Calu3 (cell line): Measurements from ENCODE around the gene ACOXL. TPM values are rescaled to one million over a fixed set of nuclear protein-coding genes. Genes with fewer than 3 reads are reported as not detected.

Experiments used
- BruUV-seq: library from RNA; stranded (reverse); fragments of 400-500 nt; replicated peaks from 2 replicates; lab custom pipeline; 2021; lab: Mats Ljungman, UMichigan
- CTCF ChIA-PET: fragments of 300-600 bp; sonication (Branson Sonifier 250); formaldehyde crosslinking; loops from one replicate; lab custom pipeline; 2022; ENCODE audit warnings: antibody characterized with exemption; lab: Charles Lee
- DNase-seq: peaks from one replicate; pipeline ENCODE4 v3.0.0; 2022
- H3K27ac Mint-ChIP-seq: one replicate; pipeline ENCODE4 v1.8.0; 2022; ENCODE audit warnings: mixed read lengths; ENCODE audit not compliant: unreplicated experiment
- H3K27me3 Mint-ChIP-seq: one replicate; pipeline ENCODE4 v1.8.0; 2022; ENCODE audit warnings: mixed read lengths; ENCODE audit not compliant: unreplicated experiment
- H3K36me3 Mint-ChIP-seq: one replicate; pipeline ENCODE4 v1.8.0; 2022; ENCODE audit warnings: mild to moderate bottlenecking, moderate library complexity, mixed read lengths; ENCODE audit not compliant: insufficient read depth, unreplicated experiment
- H3K4me1 Mint-ChIP-seq: one replicate; pipeline ENCODE4 v1.8.0; 2022; ENCODE audit warnings: mild to moderate bottlenecking, low read depth, mixed read lengths; ENCODE audit not compliant: unreplicated experiment
- H3K4me3 Mint-ChIP-seq: one replicate; pipeline ENCODE4 v1.8.0; 2022; ENCODE audit warnings: mild to moderate bottlenecking, low read depth, moderate library complexity, mixed read lengths; ENCODE audit not compliant: unreplicated experiment
- H3K9me3 Mint-ChIP-seq: one replicate; pipeline ENCODE4 v1.8.0; 2022; ENCODE audit warnings: low read depth, mixed read lengths; ENCODE audit not compliant: unreplicated experiment
- CTCF ChIP-seq: fragments of 200-600 bp; IDR thresholded peaks from one replicate; pipeline ENCODE4 v1.8.0; 2022; ENCODE audit warnings: antibody characterized with exemption; ENCODE audit not compliant: unreplicated experiment
- intact Hi-C: fragments of 100-400 bp; cut with micrococcal nuclease; formaldehyde crosslinking; loops from one replicate; pipeline ENCODE4 v1.10.0; 2022; ENCODE audit not compliant: unreplicated experiment
- total RNA-seq: library from RNA; stranded (reverse); gene quantifications from 2 replicates; pipeline ENCODE4 v1.2.3, GENCODE V29; 2022

The ACOXL gene
- total RNA-seq, 1 experiment from 2014 or later = 2.7 TPM

GRCh38 chr2:110983133-110983532 is 250.8 kb downstream of the ACOXL start:
- DNase-seq = no peak
- BruUV-seq = no TSS peak
- Mint-ChIP-seq H3K4me1 (no peaks in the 10 kb centered on the region), H3K27ac (no peak overlapping the region), H3K27me3 (no peaks in the 10 kb centered on the region), H3K4me3 (no peak overlapping the region), H3K9me3 (no peaks in the 10 kb centered on the region), H3K36me3 (no peaks in the 10 kb centered on the region)
- no peak for TF ChIP-seq CTCF
- intact Hi-C loops = no loop called here
- CTCF ChIA-PET = no interaction called here

- BruUV-seq = no TSS peak
- DNase-seq = no peak
- Mint-ChIP-seq H3K9me3 (no peaks in the 10 kb centered on the region), H3K36me3 (no peaks in the 10 kb centered on the region), H3K4me1 (no peaks in the 10 kb centered on the region), H3K27me3 (no peaks in the 10 kb centered on the region), H3K4me3 (no peak overlapping the region), H3K27ac (no peak overlapping the region)
- no peak for TF ChIP-seq CTCF
- CTCF ChIA-PET = no interaction called here
- intact Hi-C loops = no loop called here
Observed at GRCh38 chr2:110984694-110985490, 252.5 kb downstream of the ACOXL start.

- DNase-seq = no peak
- intact Hi-C loops = no loop called here
- Mint-ChIP-seq H3K9me3 (no peaks in the 10 kb centered on the region), H3K36me3 (peaks cover 4% of the 10 kb centered on the region), H3K4me3 (no peak overlapping the region), H3K27ac (no peak overlapping the region), H3K4me1 (peaks cover 7% of the 10 kb centered on the region), H3K27me3 (no peaks in the 10 kb centered on the region)
- TF ChIP-seq CTCF = no peak
- BruUV-seq = no TSS peak
- CTCF ChIA-PET = no interaction called here
Observed at GRCh38 chr2:110990440-110990839, 258.1 kb downstream of the ACOXL start.

GRCh38 chr2:110991911-110992310 is 259.5 kb downstream of the ACOXL start:
- no peak for TF ChIP-seq CTCF
- H3K27me3 Mint-ChIP-seq = no peaks in the 10 kb centered on the region
- CTCF ChIA-PET = no interaction called here
- BruUV-seq = no TSS peak
- peaks cover 7% of the 10 kb centered on the region for H3K4me1 Mint-ChIP-seq
- H3K4me3 Mint-ChIP-seq = no peak overlapping the region
- peaks cover 4% of the 10 kb centered on the region for H3K36me3 Mint-ChIP-seq
- no peak overlapping the region for H3K27ac Mint-ChIP-seq
- intact Hi-C loops = no loop called here
- no peaks in the 10 kb centered on the region for H3K9me3 Mint-ChIP-seq
- no peak for DNase-seq
